ENCODE data around the gene LRTM2.

DNA sequence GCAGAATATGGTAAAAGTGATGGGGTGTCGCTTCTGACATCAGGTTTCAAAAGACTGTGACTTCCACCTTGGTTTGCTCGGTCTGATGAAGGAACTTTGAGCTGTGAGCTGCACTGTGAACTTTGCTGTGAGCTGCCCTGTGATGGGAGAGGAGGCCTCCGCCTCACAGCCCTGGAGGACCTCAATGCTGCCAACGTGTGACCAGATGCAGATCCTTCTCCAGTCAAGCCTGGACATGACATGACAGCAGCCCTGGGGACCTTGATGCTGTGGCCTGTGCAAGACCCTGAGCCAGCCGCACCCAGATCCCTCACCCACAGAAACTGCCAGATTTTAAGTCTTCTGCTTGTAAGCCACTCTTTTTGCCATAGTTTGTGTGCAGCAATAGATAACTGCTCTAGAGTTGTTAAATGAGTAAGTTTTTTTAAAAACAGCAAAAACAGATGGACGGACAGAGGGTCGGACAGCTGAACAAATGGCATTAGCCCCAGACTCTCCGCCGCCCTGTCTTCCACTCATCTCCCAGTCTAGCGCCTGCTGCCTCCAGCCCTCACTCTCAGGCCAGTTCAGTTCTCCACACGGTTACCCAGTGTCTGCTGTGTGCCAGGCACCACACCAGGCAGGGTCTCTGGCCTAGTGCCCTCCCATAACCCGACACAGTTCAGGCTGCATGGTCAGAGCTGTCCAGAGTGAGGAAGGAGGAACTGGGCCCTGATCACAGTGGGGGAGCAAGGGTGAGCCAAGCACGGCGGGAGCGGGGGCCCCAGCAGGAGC lies 13.1 kb upstream of the LRTM2 start:
- TF ChIP-seq, protein P1, sequence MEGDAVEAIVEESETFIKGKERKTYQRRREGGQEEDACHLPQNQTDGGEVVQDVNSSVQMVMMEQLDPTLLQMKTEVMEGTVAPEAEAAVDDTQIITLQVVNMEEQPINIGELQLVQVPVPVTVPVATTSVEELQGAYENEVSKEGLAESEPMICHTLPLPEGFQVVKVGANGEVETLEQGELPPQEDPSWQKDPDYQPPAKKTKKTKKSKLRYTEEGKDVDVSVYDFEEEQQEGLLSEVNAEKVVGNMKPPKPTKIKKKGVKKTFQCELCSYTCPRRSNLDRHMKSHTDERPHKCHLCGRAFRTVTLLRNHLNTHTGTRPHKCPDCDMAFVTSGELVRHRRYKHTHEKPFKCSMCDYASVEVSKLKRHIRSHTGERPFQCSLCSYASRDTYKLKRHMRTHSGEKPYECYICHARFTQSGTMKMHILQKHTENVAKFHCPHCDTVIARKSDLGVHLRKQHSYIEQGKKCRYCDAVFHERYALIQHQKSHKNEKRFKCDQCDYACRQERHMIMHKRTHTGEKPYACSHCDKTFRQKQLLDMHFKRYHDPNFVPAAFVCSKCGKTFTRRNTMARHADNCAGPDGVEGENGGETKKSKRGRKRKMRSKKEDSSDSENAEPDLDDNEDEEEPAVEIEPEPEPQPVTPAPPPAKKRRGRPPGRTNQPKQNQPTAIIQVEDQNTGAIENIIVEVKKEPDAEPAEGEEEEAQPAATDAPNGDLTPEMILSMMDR (IDR thresholded peaks at IDR 0.05), result no peak
- TF ChIP-seq POLR2AphosphoS5 (IDR thresholded peaks at IDR 0.05) (no peak), POLR2A (IDR thresholded peaks at IDR 0.05) (no peak), EP300 (IDR thresholded peaks at IDR 0.05) (no peak)
